Epithelial cell of proximal tubule (primary cell): ENCODE data around the gene IRGC. TPM values are rescaled to one million over a fixed set of nuclear protein-coding genes. Genes with fewer than 3 reads are reported as not detected.

ENCODE experiments used
- DNase-seq: peaks from one replicate; pipeline ENCODE4 v3.0.0-alpha.2; 2011; ENCODE audit warnings: low read depth
- H3K4me3 ChIP-seq: 2 replicates; pipeline ENCODE4 v1.5.1; 2011; ENCODE audit warnings: low read depth, mild to moderate bottlenecking, low read length
- total RNA-seq: library from RNA; depleted of rRNA; stranded (reverse); fragments of >200 nt; gene quantifications from 2 replicates; pipeline ENCODE4 v1.2.3, GENCODE V29; 2015
- TF ChIP-seq, protein P1 (sequence below): conservative IDR thresholded peaks from 2 replicates; pipeline ENCODE4 v1.5.1; 2012; ENCODE audit warnings: low read depth, mild to moderate bottlenecking, low read length

Gene IRGC
- total RNA-seq, 1 donor from 2014 or later: not detected

DNA sequence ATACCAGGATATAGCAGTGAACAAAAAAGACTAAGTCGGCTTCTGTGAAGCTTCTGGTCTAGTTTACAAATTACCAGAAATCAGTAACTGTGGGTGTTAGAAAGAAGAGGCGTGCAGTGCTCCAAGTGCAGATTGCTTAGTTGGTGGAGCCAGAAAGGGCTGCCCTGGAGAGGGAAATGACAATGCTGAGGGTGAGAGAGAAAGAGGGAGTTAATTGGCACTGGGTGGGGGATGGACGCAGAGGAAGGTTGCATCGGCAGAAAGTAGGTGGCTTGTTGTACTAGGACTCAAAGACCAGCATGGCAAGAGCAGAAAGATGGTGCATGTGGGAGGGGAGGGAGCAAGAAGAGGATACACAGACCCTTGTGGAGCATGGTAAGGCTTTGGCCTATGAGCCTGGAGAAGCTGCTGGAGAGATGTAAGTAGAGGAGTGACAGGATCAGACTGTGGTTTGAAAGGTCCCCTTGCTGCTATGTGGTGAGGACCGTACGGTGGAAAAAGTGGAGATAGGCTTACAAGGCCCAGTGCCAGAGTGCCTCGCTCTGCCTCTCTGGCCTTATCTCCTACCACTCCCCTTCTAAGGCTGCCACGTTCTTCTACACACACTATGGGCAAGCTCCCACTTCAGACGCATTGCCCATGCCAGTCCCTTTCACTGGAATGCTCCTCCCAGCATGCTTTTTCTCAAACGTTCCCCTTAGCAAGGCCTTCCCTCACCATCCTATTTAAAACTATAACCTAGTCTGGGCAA is 25.4 kb downstream of the IRGC start:
- TF ChIP-seq, protein P1, sequence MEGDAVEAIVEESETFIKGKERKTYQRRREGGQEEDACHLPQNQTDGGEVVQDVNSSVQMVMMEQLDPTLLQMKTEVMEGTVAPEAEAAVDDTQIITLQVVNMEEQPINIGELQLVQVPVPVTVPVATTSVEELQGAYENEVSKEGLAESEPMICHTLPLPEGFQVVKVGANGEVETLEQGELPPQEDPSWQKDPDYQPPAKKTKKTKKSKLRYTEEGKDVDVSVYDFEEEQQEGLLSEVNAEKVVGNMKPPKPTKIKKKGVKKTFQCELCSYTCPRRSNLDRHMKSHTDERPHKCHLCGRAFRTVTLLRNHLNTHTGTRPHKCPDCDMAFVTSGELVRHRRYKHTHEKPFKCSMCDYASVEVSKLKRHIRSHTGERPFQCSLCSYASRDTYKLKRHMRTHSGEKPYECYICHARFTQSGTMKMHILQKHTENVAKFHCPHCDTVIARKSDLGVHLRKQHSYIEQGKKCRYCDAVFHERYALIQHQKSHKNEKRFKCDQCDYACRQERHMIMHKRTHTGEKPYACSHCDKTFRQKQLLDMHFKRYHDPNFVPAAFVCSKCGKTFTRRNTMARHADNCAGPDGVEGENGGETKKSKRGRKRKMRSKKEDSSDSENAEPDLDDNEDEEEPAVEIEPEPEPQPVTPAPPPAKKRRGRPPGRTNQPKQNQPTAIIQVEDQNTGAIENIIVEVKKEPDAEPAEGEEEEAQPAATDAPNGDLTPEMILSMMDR: no peak
- DNase-seq: no peak

DNA sequence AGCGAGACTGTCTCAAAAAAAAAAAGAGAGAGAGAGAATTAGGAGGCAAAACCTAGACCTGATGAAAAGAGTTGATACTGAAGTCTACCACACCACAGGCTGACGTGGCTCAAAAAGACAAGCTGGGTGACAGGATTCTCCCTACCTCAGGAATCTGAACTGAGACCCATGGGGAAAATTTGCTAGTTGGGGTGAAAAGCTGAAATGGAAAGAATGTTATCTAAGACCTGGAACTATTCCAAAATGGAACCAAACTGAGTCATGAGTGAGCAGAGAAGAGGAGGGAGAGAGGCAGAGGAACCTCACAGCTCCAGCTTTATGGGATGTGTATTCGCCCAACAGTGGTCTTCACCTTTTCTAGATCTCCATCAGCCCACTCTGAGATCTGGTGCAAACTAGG is 27.2 kb downstream of the IRGC start:
- TF ChIP-seq, protein P1: no peak
- H3K4me3 ChIP-seq: no peak overlapping the region
- DNase-seq: no peak

More for the DNA sequence above, 25.4 kb downstream of the IRGC start:
- no peak overlapping the region for H3K4me3 ChIP-seq

DNA sequence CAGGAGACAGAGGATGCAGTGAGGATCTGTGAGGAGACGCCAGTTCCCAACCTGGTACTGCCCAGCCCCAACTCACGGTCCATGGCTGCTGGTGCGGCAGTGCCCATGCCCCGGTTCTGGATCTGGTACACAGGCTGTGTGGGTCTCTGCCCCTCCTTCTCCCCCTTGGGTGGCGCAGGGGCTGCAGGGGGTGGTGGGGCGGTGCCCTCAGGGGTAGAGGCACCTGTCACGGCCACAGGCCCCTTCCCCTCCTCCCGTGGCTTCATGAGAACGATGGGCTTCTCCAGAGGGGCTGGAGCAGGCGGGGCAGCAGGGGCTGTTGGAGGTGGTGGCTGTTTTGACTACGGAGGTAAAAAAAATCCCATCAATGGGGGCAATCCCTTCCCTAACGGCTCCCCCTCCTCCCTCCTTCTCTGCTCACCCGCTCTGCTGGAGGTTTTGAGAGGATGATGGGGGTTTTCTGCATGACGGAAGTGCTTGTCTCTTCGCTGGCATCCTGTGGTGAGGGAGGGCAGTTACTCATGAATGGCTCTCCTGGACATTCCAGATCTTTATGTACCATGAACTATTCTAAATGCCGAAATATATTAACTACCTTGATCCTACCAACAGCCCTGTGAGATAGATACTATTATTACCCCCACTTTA is 31.8 kb downstream of the IRGC start:
- TF ChIP-seq, protein P1: no peak
- no peak for DNase-seq
- no peak overlapping the region for H3K4me3 ChIP-seq

DNA sequence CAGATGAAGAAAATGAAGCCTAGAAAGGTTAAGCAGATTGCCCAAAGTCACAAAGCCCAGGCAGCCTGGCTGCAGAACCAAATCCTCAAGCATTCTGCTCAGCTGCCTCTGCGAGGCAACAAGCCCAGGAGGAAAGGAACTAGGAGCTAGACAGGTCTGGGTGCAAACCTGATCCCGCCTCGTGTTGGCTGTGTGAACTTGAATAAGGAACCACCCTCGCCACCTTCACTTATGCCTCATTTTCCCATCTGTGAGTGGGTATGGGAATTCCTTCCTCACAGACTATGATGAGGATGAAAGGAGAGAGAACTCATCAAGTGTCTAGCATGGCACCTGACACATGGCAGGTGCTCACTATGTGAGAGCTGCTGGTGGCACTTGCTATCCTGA is 32.3 kb downstream of the IRGC start:
- no peak overlapping the region for H3K4me3 ChIP-seq

DNA sequence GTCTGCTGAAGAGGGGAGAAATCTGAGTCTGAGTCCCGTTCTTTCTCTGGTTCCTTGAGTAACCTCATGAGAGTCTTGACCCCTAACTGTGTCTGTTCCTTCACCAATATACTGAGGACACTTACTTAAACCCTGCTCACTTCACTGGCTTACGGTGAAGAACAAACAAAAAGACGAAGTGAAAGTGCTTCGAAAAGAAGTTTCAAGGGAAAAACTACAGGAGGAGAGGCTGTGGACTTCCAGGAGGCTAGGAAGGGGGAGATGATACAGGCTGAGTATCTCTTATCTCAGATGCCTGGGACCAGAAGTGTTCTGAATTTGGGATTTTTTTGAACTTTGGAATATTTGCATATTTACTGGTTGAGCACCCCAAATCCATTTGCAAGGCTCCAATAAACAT is 32.8 kb downstream of the IRGC start:
- TF ChIP-seq, protein P1: no peak
- H3K4me3 ChIP-seq: no peak overlapping the region
- DNase-seq: no peak

More for the DNA sequence above, 32.3 kb downstream of the IRGC start:
- DNase-seq: no peak
- TF ChIP-seq, protein P1: no peak

DNA sequence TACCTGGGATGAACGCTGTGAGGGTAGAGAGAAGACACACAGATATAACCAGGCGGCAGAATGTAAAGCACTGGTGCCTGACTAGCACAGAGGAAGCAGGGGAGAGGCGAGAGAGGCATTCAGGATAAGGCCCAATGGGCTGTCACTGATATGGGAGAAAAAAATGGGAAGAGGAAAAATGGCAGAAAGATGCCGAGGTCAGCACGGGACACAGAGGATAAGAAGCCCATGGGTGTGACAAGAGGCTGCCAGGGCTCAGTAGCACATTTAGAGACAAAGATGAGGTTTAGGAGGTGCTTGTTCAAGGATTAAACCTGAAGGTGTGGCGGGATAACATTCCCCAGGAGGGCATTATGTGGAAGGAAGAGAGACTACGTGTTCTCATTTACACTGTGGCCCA is 33.3 kb downstream of the IRGC start:
- TF ChIP-seq, protein P1: no peak
- DNase-seq: no peak
- H3K4me3 ChIP-seq: no peak overlapping the region
